ENCODE measurements around the gene CD3E. TPM values are rescaled to one million over a fixed set of nuclear protein-coding genes. Genes with fewer than 3 reads are reported as not detected.

CD3E gene
- total RNA-seq, 4 donors from 2014 or later: 0.36 to 0.52 (median 0.46) TPM; not detected in 1

- TF ChIP-seq POLR2A (IDR thresholded peaks at IDR 0.05) (no peak), CTCF (IDR thresholded peaks at IDR 0.05) (no peak)
- WGBS, 2 donors: 6 to 7% methylated on average over 19 of the region's 19 CpGs
- peak within 1 kb of the TSS; percentile 6 for H3K4me3 ChIP-seq (ENCODE audit: low read depth, poor library complexity, severe bottlenecking)
- peak; percentile 59 to 87 for DNase-seq (ENCODE audit: low spot score in 2 of 2)
- intact Hi-C loops (cut with DNase I; ENCODE audit: low total_unique reads): no loop called here
Observed at GRCh38 chr11:118263695-118264568, 40.6 kb upstream of the CD3E start, which contains the start of gene MPZL2. MPZL2 (minus strand) TSS chr11:118264297; CDS start chr11:118264153, 144 bp downstream.

- H3K4me3 ChIP-seq (ENCODE audit: low read depth, poor library complexity, severe bottlenecking): peak overlapping the region; percentile 6
- intact Hi-C loops (cut with DNase I; ENCODE audit: low total_unique reads): no loop called here
- DNase-seq (ENCODE audit: low spot score in 2 of 2): no peak
- TF ChIP-seq POLR2A (IDR thresholded peaks at IDR 0.05): no peak
- no peak for TF ChIP-seq CTCF (IDR thresholded peaks at IDR 0.05)
- 39 to 53% methylated on average over 13 of the region's 13 CpGs for WGBS, 2 donors
Observed at GRCh38 chr11:118264569-118265465, 39.7 kb upstream of the CD3E start.

- 27 to 42% methylated on average over 1 of the region's 1 CpG for WGBS, 2 donors
- no peak overlapping the region for H3K4me3 ChIP-seq (ENCODE audit: low read depth, poor library complexity, severe bottlenecking)
- intact Hi-C loops (cut with DNase I; ENCODE audit: low total_unique reads): no loop called here
- TF ChIP-seq CTCF (IDR thresholded peaks at IDR 0.05) (no peak), POLR2A (IDR thresholded peaks at IDR 0.05) (no peak)
- DNase-seq (ENCODE audit: low spot score in 2 of 2): peak in 1 of 2 donors; percentile 51
Observed at GRCh38 chr11:118265954-118266353, 38.6 kb upstream of the CD3E start.

GRCh38 chr11:118267486-118267885 is 37.0 kb upstream of the CD3E start:
- 45 to 52% methylated on average over 4 of the region's 4 CpGs for WGBS, 2 donors
- DNase-seq (ENCODE audit: low spot score in 2 of 2): no peak
- intact Hi-C loops (cut with DNase I; ENCODE audit: low total_unique reads): no loop called here
- TF ChIP-seq CTCF (IDR thresholded peaks at IDR 0.05) (no peak), POLR2A (IDR thresholded peaks at IDR 0.05) (no peak)
- no peak overlapping the region for H3K4me3 ChIP-seq (ENCODE audit: low read depth, poor library complexity, severe bottlenecking)

GRCh38 chr11:118272001-118272400 is 32.5 kb upstream of the CD3E start:
- 68 to 81% methylated on average over 2 of the region's 2 CpGs for WGBS, 2 donors
- H3K4me3 ChIP-seq (ENCODE audit: low read depth, poor library complexity, severe bottlenecking): no peak overlapping the region
- no peak for DNase-seq (ENCODE audit: low spot score in 2 of 2)
- TF ChIP-seq POLR2A (IDR thresholded peaks at IDR 0.05) (no peak), CTCF (IDR thresholded peaks at IDR 0.05) (no peak)
- intact Hi-C loops (cut with DNase I; ENCODE audit: low total_unique reads): no loop called here

All from lower leg skin (tissue), 4 donors.